OCI-LY1 (cell line): ENCODE results near the gene MTHFSD.

Experiments
- H2AFZ ChIP-seq: fragments of 200-600 bp; sonication (generic), shearing (Covaris generic); 2 replicates; pipeline ENCODE4 v1.6.0; 2014; ENCODE audit warnings: antibody characterized with exemption, mild to moderate bottlenecking, low read length
- H3F3A ChIP-seq: fragments of 200-600 bp; sonication (generic), shearing (Covaris generic); 2 replicates; pipeline ENCODE4 v1.6.0; 2014; ENCODE audit warnings: mild to moderate bottlenecking, antibody characterized with exemption, low read length, moderate library complexity; ENCODE audit not compliant: insufficient read depth
- H3K27ac ChIP-seq: fragments of 200-600 bp; sonication (generic); 2 replicates; pipeline ENCODE4 v1.5.1; 2014; ENCODE audit warnings: low read length, mixed run types, mild to moderate bottlenecking, low read depth; ENCODE audit not compliant: poor library complexity, severe bottlenecking
- H3K27me3 ChIP-seq: fragments of 200-600 bp; sonication (generic); 2 replicates; pipeline ENCODE4 v1.6.0; 2014; ENCODE audit warnings: antibody characterized with exemption, mild to moderate bottlenecking, low read length, moderate library complexity; ENCODE audit not compliant: insufficient read depth
- H3K36me3 ChIP-seq: fragments of 200-600 bp; sonication (generic); 2 replicates; pipeline ENCODE4 v1.6.1; 2014; ENCODE audit warnings: mild to moderate bottlenecking, antibody characterized with exemption, low read length, moderate library complexity, mixed read lengths; ENCODE audit not compliant: insufficient read depth
- H3K4me1 ChIP-seq: fragments of 200-600 bp; sonication (generic); 2 replicates; pipeline ENCODE4 v1.5.1; 2014; ENCODE audit warnings: mild to moderate bottlenecking, low read length, moderate library complexity; ENCODE audit not compliant: insufficient read depth, severe bottlenecking
- H3K4me2 ChIP-seq: fragments of 200-600 bp; sonication (generic), shearing (Covaris generic); 2 replicates; pipeline ENCODE4 v1.6.1; 2014; ENCODE audit warnings: low read length
- H3K4me3 ChIP-seq: fragments of 200-600 bp; sonication (generic); 2 replicates; pipeline ENCODE4 v1.5.1; 2014; ENCODE audit warnings: low read length, low read depth, mild to moderate bottlenecking, mixed read lengths; ENCODE audit not compliant: poor library complexity, severe bottlenecking
- H3K79me2 ChIP-seq: fragments of 200-600 bp; shearing (Covaris generic); 2 replicates; pipeline ENCODE4 v1.6.1; 2016; ENCODE audit warnings: mixed run types, low read length, mixed read lengths; ENCODE audit not compliant: insufficient read depth
- H3K9ac ChIP-seq: fragments of 200-600 bp; sonication (generic), shearing (Covaris generic); 2 replicates; pipeline ENCODE4 v1.6.1; 2014; ENCODE audit warnings: mild to moderate bottlenecking, low read length, mixed read lengths
- H3K9me2 ChIP-seq: fragments of 200-600 bp; sonication (generic), shearing (Covaris generic); 2 replicates; pipeline ENCODE4 v1.6.1; 2014; ENCODE audit warnings: low read depth, mild to moderate bottlenecking, low read length, mixed read lengths
- H3K9me3 ChIP-seq: fragments of 200-600 bp; shearing (Covaris generic); 2 replicates; pipeline ENCODE4 v1.6.1; 2014; ENCODE audit warnings: low read length, mixed read lengths
- H4K20me1 ChIP-seq: fragments of 200-600 bp; sonication (generic), shearing (Covaris generic); 2 replicates; pipeline ENCODE4 v1.6.0; 2016; ENCODE audit warnings: mild to moderate bottlenecking, low read length; ENCODE audit not compliant: insufficient read depth
- CTCF ChIP-seq: fragments of 200-600 bp; sonication (generic), shearing (Covaris generic); IDR thresholded peaks from 2 replicates; pipeline ENCODE4 v1.5.1; 2017; ENCODE audit warnings: mild to moderate bottlenecking, antibody characterized with exemption, low read length, moderate library complexity, mixed read lengths
- EZH2 ChIP-seq: fragments of 200-600 bp; sonication (generic), shearing (Covaris generic); IDR thresholded peaks from 2 replicates; pipeline ENCODE4 v1.8.0; 2017; ENCODE audit warnings: borderline replicate concordance, mixed run types, mild to moderate bottlenecking, antibody characterized with exemption, low read length, moderate library complexity, mixed read lengths

Gene MTHFSD

GRCh38 chr16:86531641-86532525 is 23.2 kb downstream of the MTHFSD start:
- Histone ChIP-seq H3K4me1 (no peaks in the 10 kb centered on the region), H3K36me3 (0 out of 2 replicates have a peak, but pooled peaks cover 5% of the 10 kb centered on the region), H3K27ac (no peak overlapping the region), H3F3A (no peaks in the 10 kb centered on the region), H3K27me3 (no peaks in the 10 kb centered on the region), H4K20me1 (no peaks in the 10 kb centered on the region), H2AFZ (no peak overlapping the region), H3K4me3 (no peak overlapping the region), H3K9me2 (no peaks in the 10 kb centered on the region), H3K4me2 (no peak overlapping the region), H3K9ac (no peak overlapping the region), H3K79me2 (no peaks in the 10 kb centered on the region), H3K9me3 (no peaks in the 10 kb centered on the region)
- no peak for TF ChIP-seq EZH2
- no peak for TF ChIP-seq CTCF

- H3K27ac ChIP-seq = no peak overlapping the region
- no peak overlapping the region for H2AFZ ChIP-seq
- no peaks in the 10 kb centered on the region for H3K9me2 ChIP-seq
- no peaks in the 10 kb centered on the region for H3K27me3 ChIP-seq
- H3K9ac ChIP-seq = no peak overlapping the region
- no peak overlapping the region for H3K4me2 ChIP-seq
- H3K4me1 ChIP-seq = no peaks in the 10 kb centered on the region
- H3K4me3 ChIP-seq = no peak overlapping the region
- H3K36me3 ChIP-seq = 0 out of 2 replicates have a peak, but pooled peaks cover 5% of the 10 kb centered on the region
- H3F3A ChIP-seq = no peaks in the 10 kb centered on the region
- no peaks in the 10 kb centered on the region for H3K9me3 ChIP-seq
- no peak for TF ChIP-seq CTCF
- TF ChIP-seq EZH2 = no peak
- no peaks in the 10 kb centered on the region for H4K20me1 ChIP-seq
- H3K79me2 ChIP-seq = no peaks in the 10 kb centered on the region
Observed at GRCh38 chr16:86531191-86531545, 23.9 kb downstream of the MTHFSD start.

- TF ChIP-seq CTCF (no peak), EZH2 (no peak)
- no peaks in the 10 kb centered on the region for H4K20me1 ChIP-seq
- no peak overlapping the region for H3K9ac ChIP-seq
- H3K27ac ChIP-seq = no peak overlapping the region
- no peaks in the 10 kb centered on the region for H3K79me2 ChIP-seq
- H3K27me3 ChIP-seq = no peaks in the 10 kb centered on the region
- H3K4me1 ChIP-seq = no peaks in the 10 kb centered on the region
- no peak overlapping the region for H2AFZ ChIP-seq
- no peaks in the 10 kb centered on the region for H3K36me3 ChIP-seq
- no peaks in the 10 kb centered on the region for H3K9me3 ChIP-seq
- H3F3A ChIP-seq = no peaks in the 10 kb centered on the region
- H3K9me2 ChIP-seq = no peaks in the 10 kb centered on the region
- no peak overlapping the region for H3K4me3 ChIP-seq
- no peak overlapping the region for H3K4me2 ChIP-seq
Observed at GRCh38 chr16:86530251-86531190, 24.5 kb downstream of the MTHFSD start.
